SU-DHL-6 (cell line): ENCODE results near the gene MFSD11.
"Not testable (repeated sequence)": the region's sequence is repeated elsewhere in the genome, so short reads cannot be mapped to it uniquely, and the experiment has no call there.

ENCODE experiments used
- H2AFZ ChIP-seq: fragments of 200-600 bp; sonication (generic); 2 replicates; pipeline ENCODE4 v1.6.1; 2014; ENCODE audit warnings: low read depth, mild to moderate bottlenecking, moderate library complexity, mixed read lengths, antibody characterized with exemption, low read length; ENCODE audit not compliant: severe bottlenecking
- H3F3A ChIP-seq: fragments of 200-600 bp; shearing (Covaris generic); 2 replicates; pipeline ENCODE4 v1.6.0; 2016; ENCODE audit warnings: antibody characterized with exemption, mild to moderate bottlenecking; ENCODE audit not compliant: insufficient read depth
- H3K27ac ChIP-seq: fragments of 200-600 bp; sonication (generic); 2 replicates; pipeline ENCODE4 v1.5.1; 2016; ENCODE audit warnings: low read depth, mild to moderate bottlenecking, low read length, moderate library complexity, mixed read lengths
- H3K27me3 ChIP-seq: fragments of 200-600 bp; sonication (generic), shearing (Covaris generic); 2 replicates; pipeline ENCODE4 v1.6.0; 2014; ENCODE audit warnings: mild to moderate bottlenecking, low read length
- H3K36me3 ChIP-seq: fragments of 200-600 bp; sonication (generic); 2 replicates; pipeline ENCODE4 v1.6.1; 2014; ENCODE audit warnings: mild to moderate bottlenecking, low read length, mixed read lengths
- H3K4me2 ChIP-seq: fragments of 300-600, 200-600 bp; shearing (Covaris generic), sonication (generic); 2 replicates; pipeline ENCODE4 v1.6.0; 2014; ENCODE audit warnings: low read length, low read depth, mild to moderate bottlenecking; ENCODE audit not compliant: poor library complexity, severe bottlenecking
- H3K4me3 ChIP-seq: fragments of 200-600 bp; sonication (generic); 2 replicates; pipeline ENCODE4 v1.5.1; 2014; ENCODE audit warnings: antibody characterized with exemption, low read length, mild to moderate bottlenecking, mixed read lengths; ENCODE audit not compliant: insufficient read depth, poor library complexity, severe bottlenecking
- H3K79me2 ChIP-seq: fragments of 200-600 bp; sonication (generic); 2 replicates; pipeline ENCODE4 v1.6.1; 2014; ENCODE audit warnings: mild to moderate bottlenecking, low read length, moderate library complexity; ENCODE audit not compliant: insufficient read depth
- H3K9ac ChIP-seq: fragments of 200-600 bp; sonication (generic); 2 replicates; pipeline ENCODE4 v1.7.0; 2014; ENCODE audit warnings: mild to moderate bottlenecking, low read length
- H3K9me2 ChIP-seq: fragments of 200-600 bp; sonication (generic); replicated peaks from 2 replicates; pipeline ENCODE4 v1.6.1; 2014; ENCODE audit warnings: low read length; ENCODE audit not compliant: insufficient read depth
- H3K9me3 ChIP-seq: fragments of 200-600 bp; sonication (generic); 2 replicates; pipeline ENCODE4 v1.6.1; 2014; ENCODE audit warnings: low read length, mixed read lengths; ENCODE audit not compliant: insufficient read depth
- H4K20me1 ChIP-seq: fragments of 200-600 bp; sonication (generic); 2 replicates; pipeline ENCODE4 v1.6.1; 2014; ENCODE audit warnings: low read depth, mild to moderate bottlenecking, antibody characterized with exemption, low read length, moderate library complexity, mixed read lengths
- EZH2phosphoT487 ChIP-seq: fragments of 200-600 bp; sonication (generic), shearing (Covaris generic); conservative IDR thresholded peaks from 2 replicates; pipeline ENCODE4 v1.6.1; 2018; ENCODE audit warnings: mild to moderate bottlenecking, antibody characterized with exemption, low read length, moderate library complexity, mixed read lengths
- TF ChIP-seq, protein P1 (sequence below): fragments of 200-600 bp; sonication (generic); IDR thresholded peaks from one replicate; pipeline ENCODE4 v1.5.1; 2017; ENCODE audit warnings: antibody characterized with exemption, mild to moderate bottlenecking, low read length, moderate library complexity; ENCODE audit not compliant: insufficient read depth, poor library complexity, severe bottlenecking

Gene MFSD11

DNA sequence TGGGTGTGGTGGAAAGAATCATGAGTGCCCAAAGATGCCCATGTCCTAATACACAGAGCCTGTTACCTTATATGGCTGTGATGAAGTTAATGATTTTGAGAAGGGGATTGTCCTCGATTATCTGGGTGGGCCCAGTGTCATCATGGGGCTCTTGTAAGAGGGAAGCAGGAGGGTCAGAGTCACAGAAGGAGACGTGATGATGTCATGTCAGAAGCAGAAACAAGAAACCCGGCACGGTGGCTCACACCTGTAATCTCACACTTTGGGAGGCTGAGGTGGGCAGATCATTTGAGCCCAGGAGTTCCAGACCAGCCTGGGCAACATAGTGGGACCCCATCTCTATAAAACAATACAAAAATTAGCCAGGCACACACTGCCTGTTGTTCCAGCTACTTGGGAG, 75.0 kb downstream of the MFSD11 start:
- Histone ChIP-seq H3K4me3 (no peak overlapping the region), H3K4me2 (no peak overlapping the region), H3K27me3 (no peaks in the 10 kb centered on the region), H3K9me2 (no peaks in the 10 kb centered on the region), H3K27ac (no peak overlapping the region), H4K20me1 (no peaks in the 10 kb centered on the region), H3K36me3 (no peaks in the 10 kb centered on the region), H3K79me2 (no peaks in the 10 kb centered on the region), H3F3A (no peaks in the 10 kb centered on the region), H3K9me3 (no peaks in the 10 kb centered on the region), H3K9ac (no peak overlapping the region), H2AFZ (no peak overlapping the region)
- TF ChIP-seq, protein P1, sequence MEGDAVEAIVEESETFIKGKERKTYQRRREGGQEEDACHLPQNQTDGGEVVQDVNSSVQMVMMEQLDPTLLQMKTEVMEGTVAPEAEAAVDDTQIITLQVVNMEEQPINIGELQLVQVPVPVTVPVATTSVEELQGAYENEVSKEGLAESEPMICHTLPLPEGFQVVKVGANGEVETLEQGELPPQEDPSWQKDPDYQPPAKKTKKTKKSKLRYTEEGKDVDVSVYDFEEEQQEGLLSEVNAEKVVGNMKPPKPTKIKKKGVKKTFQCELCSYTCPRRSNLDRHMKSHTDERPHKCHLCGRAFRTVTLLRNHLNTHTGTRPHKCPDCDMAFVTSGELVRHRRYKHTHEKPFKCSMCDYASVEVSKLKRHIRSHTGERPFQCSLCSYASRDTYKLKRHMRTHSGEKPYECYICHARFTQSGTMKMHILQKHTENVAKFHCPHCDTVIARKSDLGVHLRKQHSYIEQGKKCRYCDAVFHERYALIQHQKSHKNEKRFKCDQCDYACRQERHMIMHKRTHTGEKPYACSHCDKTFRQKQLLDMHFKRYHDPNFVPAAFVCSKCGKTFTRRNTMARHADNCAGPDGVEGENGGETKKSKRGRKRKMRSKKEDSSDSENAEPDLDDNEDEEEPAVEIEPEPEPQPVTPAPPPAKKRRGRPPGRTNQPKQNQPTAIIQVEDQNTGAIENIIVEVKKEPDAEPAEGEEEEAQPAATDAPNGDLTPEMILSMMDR, result no peak
- TF ChIP-seq EZH2phosphoT487, result no peak

DNA sequence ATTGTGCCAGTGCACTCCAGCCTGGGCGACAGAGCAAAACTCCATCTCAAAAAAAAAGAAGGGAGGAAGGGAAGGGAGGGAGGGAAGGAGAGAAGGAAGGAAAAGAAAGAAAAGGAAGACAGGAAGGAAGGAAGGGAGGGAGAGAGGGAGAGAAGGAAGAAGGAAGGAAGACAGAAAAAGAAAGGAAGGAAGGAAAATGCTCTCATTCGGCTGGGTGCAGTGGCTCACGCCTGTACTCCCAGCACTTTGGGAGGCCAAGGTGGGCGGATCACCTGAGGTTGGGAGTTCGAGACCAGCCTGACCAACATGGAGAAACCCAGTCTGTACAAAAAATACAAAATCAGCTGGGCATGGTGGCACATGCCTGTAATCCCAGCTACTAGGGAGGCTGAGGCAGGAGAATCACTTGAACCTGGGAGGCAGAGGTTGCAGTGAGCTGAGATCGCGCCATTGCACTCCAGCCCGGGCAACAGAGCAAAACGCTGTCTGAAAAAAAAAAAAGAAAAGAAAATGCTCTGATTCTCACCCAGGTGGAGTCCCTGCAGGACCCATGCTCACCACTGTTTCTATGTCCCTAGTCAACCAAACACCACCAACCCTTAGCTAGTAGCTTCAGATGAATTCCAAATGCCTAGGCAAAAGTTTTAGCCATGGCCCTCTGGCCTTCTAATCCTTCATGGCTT, 78.1 kb downstream of the MFSD11 start:
- H3K36me3 ChIP-seq, H4K20me1 ChIP-seq, H3K9ac ChIP-seq, H3K27me3 ChIP-seq, H3K9me3 ChIP-seq, H3K4me3 ChIP-seq, H2AFZ ChIP-seq, H3K9me2 ChIP-seq, H3K27ac ChIP-seq, H3F3A ChIP-seq, H3K4me2 ChIP-seq, H3K79me2 ChIP-seq: not testable (repeated sequence)

DNA sequence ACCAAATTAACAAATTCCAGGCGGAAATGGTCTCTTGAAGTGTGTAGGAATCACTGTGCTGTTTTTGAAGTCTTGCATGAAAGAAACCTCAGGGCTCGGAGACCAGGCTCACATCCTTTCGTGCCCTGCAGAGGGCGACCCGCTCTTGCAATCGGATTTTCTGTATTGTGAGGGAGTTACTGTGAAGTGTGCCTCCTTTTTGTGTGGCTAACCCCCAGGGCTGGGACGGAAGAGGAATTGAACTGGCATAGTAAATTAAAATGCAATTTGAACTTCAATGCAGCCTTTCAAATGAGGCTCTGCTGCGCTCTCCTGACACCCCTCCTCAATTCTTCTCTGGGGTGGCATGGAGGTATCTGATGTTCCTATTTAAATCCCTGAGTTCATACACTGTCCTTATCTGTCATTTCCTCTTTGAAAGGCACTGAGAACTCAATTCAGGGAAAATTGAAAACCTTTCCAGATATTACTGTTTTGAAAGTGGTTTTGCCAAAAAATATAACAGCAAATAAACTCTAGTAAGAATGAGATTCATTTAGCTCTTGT, 78.7 kb downstream of the MFSD11 start:
- H3K4me3 ChIP-seq, result no peak overlapping the region
- H4K20me1 ChIP-seq, result no peaks in the 10 kb centered on the region
- H3K9ac ChIP-seq, result no peak overlapping the region
- H3K9me2 ChIP-seq, result no peaks in the 10 kb centered on the region
- H2AFZ ChIP-seq, result no peak overlapping the region
- no peak for TF ChIP-seq EZH2phosphoT487
- TF ChIP-seq, protein P1, result peak; percentile 79
- H3K79me2 ChIP-seq, result no peaks in the 10 kb centered on the region
- no peaks in the 10 kb centered on the region for H3F3A ChIP-seq
- no peaks in the 10 kb centered on the region for H3K36me3 ChIP-seq
- H3K9me3 ChIP-seq, result no peaks in the 10 kb centered on the region
- H3K27me3 ChIP-seq, result no peaks in the 10 kb centered on the region
- no peak overlapping the region for H3K4me2 ChIP-seq
- no peak overlapping the region for H3K27ac ChIP-seq

DNA sequence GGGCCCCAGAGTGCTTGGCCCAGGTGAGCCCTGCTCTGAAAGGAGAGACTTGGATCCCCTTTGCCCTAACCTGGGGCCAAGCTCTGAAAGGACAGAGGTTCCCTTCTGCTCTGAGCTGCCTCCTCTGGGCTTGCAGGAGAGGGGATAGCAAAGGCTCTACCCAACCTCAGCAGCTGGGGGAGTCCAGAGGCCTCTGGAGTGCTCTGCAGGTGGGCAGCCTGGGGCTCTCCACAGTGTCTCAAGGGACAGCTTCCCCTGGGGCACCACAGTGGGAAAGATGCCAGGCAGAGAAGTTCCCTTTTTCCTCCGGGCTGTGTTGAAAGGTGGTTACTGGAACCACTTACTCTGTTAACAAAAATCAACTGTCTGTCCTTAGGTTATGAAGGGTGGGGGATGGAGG, 82.1 kb downstream of the MFSD11 start:
- Histone ChIP-seq H3K36me3 (no peaks in the 10 kb centered on the region), H3K9me3 (no peaks in the 10 kb centered on the region), H3K4me3 (no peak overlapping the region), H2AFZ (no peak overlapping the region), H3K27me3 (no peaks in the 10 kb centered on the region), H3K4me2 (no peak overlapping the region), H3K9ac (no peak overlapping the region), H3K79me2 (no peaks in the 10 kb centered on the region), H3K27ac (no peak overlapping the region), H4K20me1 (no peaks in the 10 kb centered on the region), H3K9me2 (no peaks in the 10 kb centered on the region), H3F3A (no peaks in the 10 kb centered on the region)
- TF ChIP-seq EZH2phosphoT487, result no peak
- TF ChIP-seq, protein P1, result no peak
